Dendritic cell treated with granulocyte-macrophage colony-stimulating factor and Interleukin-4, amounts not matched to agents 40 ng/mL and 50 ng/mL, for 4 days (primary cell): Measurements from ENCODE around the gene SCAND1.
A peak's percentile ranks its signal among the peaks of the same experiment; 100 is the strongest.
"Not testable (repeated sequence)": the region's sequence is repeated elsewhere in the genome, so short reads cannot be mapped to it uniquely, and the experiment has no call there.

Source experiments
- H3K27ac Mint-ChIP-seq: one replicate; pipeline ENCODE4 v1.8.0; 2022; ENCODE audit warnings: mild to moderate bottlenecking, mixed read lengths
- H3K27me3 Mint-ChIP-seq: one replicate; pipeline ENCODE4 v1.8.0; 2022; ENCODE audit warnings: mild to moderate bottlenecking, mixed read lengths
- H3K36me3 Mint-ChIP-seq: one replicate; pipeline ENCODE4 v1.8.0; 2022; ENCODE audit warnings: low read depth, mixed read lengths
- H3K4me1 Mint-ChIP-seq: one replicate; pipeline ENCODE4 v1.8.0; 2022; ENCODE audit warnings: low read depth, mixed read lengths
- H3K4me3 Mint-ChIP-seq: one replicate; pipeline ENCODE4 v1.8.0; 2022; ENCODE audit warnings: mild to moderate bottlenecking, moderate library complexity, mixed read lengths
- H3K9me3 Mint-ChIP-seq: one replicate; pipeline ENCODE4 v1.8.0; 2022; ENCODE audit warnings: mixed read lengths
- intact Hi-C: fragments of 100-400 bp; cut with micrococcal nuclease; formaldehyde crosslinking; loops from one replicate; pipeline ENCODE4 v1.15.0; 2022

The SCAND1 gene

DNA sequence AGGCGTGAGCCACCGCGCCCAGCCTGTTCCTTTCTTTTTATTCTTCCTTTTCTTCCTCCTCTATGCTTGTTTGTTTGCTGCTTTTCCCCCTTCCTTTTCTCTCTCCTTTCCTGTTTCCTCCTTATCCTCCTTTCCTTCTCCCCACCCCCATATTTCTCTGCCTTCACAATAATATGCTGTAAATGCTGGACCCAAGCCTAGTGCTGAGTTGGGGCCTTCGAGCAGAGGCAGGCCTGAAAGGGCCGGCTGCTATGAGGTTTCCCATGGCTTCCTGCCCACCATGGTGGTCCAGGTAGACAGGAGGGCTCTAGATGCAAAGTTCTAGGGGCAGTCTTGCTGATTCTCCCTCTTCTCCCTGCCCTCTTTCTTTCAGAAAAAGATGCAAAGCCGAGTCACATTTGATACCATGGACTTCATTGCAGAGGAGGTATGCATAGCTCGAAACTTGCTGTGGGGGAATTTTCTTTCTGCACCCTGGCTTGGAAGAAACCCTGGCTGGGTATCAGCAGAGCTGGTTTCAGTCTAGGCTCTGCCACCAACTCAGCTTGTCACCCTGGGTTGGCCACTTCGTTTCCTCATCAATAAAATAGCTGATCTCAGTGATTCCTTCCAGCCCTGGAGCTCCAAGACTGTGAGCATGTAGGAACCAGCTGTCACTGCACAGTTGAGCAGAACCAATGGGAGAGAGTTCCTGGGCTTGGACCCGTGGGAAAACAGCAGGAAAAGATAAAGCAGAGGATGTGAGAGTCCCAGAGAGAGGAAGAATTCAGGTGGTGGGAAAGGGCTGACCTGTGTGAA lies 21.5 kb upstream of the SCAND1 start:
- no peaks in the 10 kb centered on the region for H3K9me3 Mint-ChIP-seq
- H3K27me3 Mint-ChIP-seq = no peaks in the 10 kb centered on the region
- peaks cover 26% of the 10 kb centered on the region for H3K4me1 Mint-ChIP-seq
- H3K4me3 Mint-ChIP-seq = no peak overlapping the region
- no peak overlapping the region for H3K27ac Mint-ChIP-seq
- intact Hi-C loops = no loop called here
- no peaks in the 10 kb centered on the region for H3K36me3 Mint-ChIP-seq

DNA sequence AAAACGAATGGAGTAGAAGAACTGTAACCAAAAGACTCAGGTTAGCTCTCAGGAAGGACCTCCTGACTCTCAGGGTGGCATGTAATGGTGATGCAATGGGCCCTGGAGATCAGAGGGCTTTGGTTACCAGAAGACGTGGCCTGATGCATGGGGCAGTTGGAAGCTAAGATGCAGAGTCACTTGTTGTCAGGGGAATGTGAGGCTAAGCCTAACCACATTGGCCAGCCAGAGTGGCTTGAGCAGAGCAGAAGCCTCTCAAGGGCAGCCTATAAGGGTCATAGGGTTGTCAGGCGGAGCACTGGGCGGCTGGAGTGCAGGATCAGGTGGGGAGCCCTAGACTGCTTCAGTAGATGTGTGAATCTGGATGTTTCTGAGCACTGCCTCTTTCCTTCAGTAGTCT lies 20.0 kb upstream of the SCAND1 start:
- H3K36me3 Mint-ChIP-seq = no peaks in the 10 kb centered on the region
- peaks cover 1% of the 10 kb centered on the region for H3K27me3 Mint-ChIP-seq
- H3K4me1 Mint-ChIP-seq = peaks cover 19% of the 10 kb centered on the region
- no peak overlapping the region for H3K27ac Mint-ChIP-seq
- intact Hi-C loops = no loop called here
- H3K4me3 Mint-ChIP-seq = no peak overlapping the region
- no peaks in the 10 kb centered on the region for H3K9me3 Mint-ChIP-seq

DNA sequence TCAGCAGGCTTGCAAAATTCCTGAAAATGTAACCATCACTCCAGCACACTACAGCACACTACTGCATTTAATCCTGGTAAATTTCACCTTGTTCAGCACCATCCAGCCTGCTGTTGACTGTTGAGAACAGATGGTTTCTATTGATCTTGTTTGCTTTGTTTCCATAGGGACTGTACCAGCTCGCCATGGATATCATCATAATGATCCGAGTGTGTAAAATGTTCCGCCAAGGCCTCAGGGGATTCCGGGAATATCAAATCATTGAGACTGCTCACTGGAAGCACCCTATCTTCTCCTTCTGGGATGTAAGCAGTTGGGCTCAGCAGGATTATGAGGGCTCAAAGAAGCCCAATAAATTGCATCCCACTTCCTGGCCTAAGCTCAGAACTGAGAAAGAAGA lies 18.2 kb upstream of the SCAND1 start:
- Mint-ChIP-seq H3K9me3 (no peaks in the 10 kb centered on the region), H3K4me1 (peaks cover 7% of the 10 kb centered on the region), H3K27ac (no peak overlapping the region), H3K36me3 (no peaks in the 10 kb centered on the region), H3K27me3 (peaks cover 1% of the 10 kb centered on the region), H3K4me3 (no peak overlapping the region)
- intact Hi-C loops = no loop called here

DNA sequence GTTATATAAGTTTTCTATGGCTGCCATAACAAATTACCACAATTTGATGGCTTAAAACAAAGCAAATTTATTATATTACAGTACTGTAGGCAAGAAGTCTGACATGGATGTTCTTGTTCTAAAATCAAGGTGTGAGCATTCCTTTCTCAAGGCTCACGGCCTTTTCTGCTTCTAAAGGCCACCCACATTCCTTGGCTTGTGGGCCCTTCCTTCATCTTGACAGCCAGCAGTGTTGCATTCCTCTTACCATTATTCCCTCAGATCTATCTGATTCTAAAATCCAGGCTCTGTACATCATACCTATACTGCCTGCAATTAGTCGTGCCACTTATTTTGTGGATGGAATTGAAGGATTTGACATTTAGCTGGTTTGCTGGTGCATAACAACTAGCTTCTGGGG lies 17.7 kb upstream of the SCAND1 start:
- Mint-ChIP-seq H3K9me3 (no peaks in the 10 kb centered on the region), H3K27ac (no peak overlapping the region), H3K4me3 (no peak overlapping the region), H3K27me3 (peaks cover 1% of the 10 kb centered on the region), H3K36me3 (no peaks in the 10 kb centered on the region), H3K4me1 (peaks cover 7% of the 10 kb centered on the region)
- intact Hi-C loops = no loop called here

DNA sequence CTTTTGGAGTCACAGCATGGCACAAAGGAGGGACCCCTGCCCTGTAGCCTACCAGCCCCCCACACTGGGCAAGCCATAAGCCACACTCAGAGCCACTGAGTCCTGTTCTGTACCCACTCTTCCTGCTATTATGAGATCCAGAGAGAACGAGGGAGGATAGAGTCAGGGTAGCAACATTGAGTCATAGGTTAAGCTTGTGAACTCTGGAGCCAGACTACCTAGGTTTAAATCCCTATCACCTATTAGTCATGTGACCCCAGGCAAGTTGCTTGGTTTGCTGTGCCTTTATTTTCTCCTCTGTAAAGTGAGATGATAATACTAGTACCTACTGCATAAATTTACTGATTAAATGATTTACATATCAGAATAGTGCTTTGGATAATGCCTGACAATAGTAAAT lies 14.6 kb upstream of the SCAND1 start:
- Mint-ChIP-seq H3K36me3 (no peaks in the 10 kb centered on the region), H3K27ac (no peak overlapping the region), H3K4me3 (no peak overlapping the region), H3K27me3 (peaks cover 1% of the 10 kb centered on the region), H3K4me1 (no peaks in the 10 kb centered on the region), H3K9me3 (no peaks in the 10 kb centered on the region)
- intact Hi-C loops = no loop called here

DNA sequence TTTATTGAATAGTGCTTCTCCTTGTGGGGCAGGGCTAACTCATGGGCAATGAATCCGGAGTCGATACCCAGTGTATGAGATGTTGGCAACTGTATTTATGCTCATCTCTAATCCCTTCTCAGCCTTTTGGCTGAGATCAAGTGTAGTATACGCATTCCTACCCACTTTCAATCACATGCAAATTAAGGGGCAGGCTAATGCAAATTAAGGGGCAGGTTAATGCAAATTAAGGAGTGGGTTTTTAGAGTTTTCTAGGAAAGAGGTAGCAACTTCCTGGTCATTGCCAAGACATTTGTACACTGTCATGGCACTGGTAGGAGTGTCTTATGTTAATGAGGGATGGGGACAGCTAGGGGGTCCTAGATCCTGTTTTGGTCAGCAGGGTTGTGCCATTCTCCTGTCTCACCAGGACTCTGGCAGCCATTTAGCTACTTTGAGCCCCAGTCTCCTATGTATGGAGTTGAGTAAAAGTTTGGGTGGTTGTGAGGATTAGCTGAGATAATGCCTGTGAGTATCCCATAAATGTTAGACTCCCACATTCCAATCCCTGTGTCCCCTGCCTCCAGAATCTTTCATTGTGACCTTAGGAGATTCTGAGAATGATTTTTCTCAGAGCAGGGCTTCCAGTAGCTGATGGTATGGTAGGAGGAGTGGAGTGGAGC lies 13.8 kb upstream of the SCAND1 start, which contains the start of gene CNBD2:
TSS of gene CNBD2 (plus strand) at position 612 of the 662 bp plus-strand sequence. CDS start 173 bp downstream, outside the sequence.
- intact Hi-C loops = no loop called here
- H3K36me3 Mint-ChIP-seq = no peaks in the 10 kb centered on the region
- H3K4me3 Mint-ChIP-seq = no peak within 1 kb of the TSS
- no peaks in the 10 kb centered on the region for H3K9me3 Mint-ChIP-seq
- H3K27ac Mint-ChIP-seq = no peak within 1 kb of the TSS
- H3K4me1 Mint-ChIP-seq = no peaks in the 10 kb centered on the region
- peaks cover 1% of the 10 kb centered on the region for H3K27me3 Mint-ChIP-seq

DNA sequence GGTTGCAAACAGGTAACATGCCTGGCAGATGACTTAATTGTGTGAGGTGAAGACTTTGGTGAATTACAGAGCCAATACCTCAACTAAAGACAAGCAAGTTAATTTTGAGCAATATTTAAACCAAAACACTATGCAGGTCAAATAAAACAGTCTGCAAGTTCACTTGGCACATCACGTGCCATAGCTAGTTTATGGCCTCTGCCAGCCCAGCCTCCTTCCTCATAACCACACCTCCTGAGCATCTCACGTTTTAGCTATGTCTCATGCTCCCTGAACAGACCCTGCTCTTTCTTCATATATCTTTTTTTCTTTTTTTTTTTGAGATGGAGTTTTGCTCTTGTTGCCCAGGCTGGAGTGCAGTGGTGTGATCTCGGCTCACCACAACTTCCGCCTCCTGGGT lies 9.6 kb upstream of the SCAND1 start:
- H3K9me3 Mint-ChIP-seq = no peaks in the 10 kb centered on the region
- no peak overlapping the region for H3K27ac Mint-ChIP-seq
- no peak overlapping the region for H3K4me3 Mint-ChIP-seq
- intact Hi-C loops = no loop called here
- H3K4me1 Mint-ChIP-seq = no peaks in the 10 kb centered on the region
- H3K36me3 Mint-ChIP-seq = no peaks in the 10 kb centered on the region
- peaks cover 12% of the 10 kb centered on the region for H3K27me3 Mint-ChIP-seq

DNA sequence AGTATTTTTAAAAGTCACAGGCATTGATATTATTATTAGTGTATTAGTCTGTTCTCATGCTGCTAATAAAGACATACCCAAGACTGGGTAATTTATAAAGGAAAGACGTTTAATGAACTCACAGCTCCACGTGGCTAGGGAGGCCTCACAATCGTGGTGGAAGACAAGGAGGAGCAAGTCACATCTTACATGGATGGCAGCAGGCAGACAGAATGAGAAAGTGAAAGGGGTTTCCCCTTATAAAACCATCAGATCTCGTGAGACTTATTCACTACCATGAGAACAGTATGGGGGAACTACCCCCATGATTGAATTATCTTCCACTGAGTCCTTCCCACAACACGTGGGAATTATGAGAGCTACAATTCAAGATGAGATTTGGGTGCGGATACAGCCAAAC lies 5.0 kb upstream of the SCAND1 start:
- H3K9me3 Mint-ChIP-seq, H3K36me3 Mint-ChIP-seq, intact Hi-C loops, H3K4me1 Mint-ChIP-seq, H3K27ac Mint-ChIP-seq, H3K4me3 Mint-ChIP-seq: not testable (repeated sequence)
- peaks cover 12% of the 10 kb centered on the region for H3K27me3 Mint-ChIP-seq

DNA sequence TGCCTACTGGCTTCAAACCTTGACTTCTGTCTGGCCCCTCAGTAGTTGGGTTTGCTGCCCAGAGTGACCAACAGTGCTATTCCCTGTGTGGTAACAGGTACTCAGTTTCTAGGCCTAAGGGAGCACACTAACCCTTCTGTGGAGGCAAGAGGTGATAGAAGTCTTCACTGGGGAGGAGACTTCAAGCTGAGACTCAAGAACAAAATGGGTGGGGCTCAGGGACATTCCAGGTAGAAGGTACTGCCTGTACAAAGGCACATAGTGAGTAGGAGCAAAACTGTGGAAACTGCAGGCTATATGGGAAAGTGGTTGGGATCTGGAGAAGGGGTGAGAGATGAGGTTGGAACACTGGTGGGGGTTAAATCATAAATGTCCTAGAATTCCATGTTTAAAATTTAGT lies 2.3 kb upstream of the SCAND1 start:
- H3K27me3 Mint-ChIP-seq = peaks cover 8% of the 10 kb centered on the region

DNA sequence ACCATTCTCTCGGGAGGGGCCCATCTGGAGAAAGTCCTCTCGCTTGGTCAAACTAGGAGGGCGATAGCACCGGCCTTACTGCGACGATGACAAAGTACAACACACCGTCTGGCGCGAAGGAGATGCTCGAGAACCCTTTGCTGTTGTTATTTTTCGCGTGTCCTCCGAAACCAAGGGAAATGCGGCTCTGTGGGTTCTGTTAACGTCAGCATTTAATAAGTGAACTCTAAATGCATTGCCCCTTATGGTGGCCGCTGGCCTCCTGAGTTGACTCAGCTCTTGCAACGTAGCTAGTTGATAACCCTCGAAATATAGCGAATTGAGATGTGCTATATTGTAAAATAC lies 577 bp upstream of the SCAND1 start:
- Mint-ChIP-seq H3K27ac (peak overlapping the region; percentile 97), H3K4me3 (peak overlapping the region; percentile 99), H3K36me3 (peaks cover 30% of the 10 kb centered on the region), H3K27me3 (no peaks in the 10 kb centered on the region), H3K4me1 (peaks cover 8% of the 10 kb centered on the region), H3K9me3 (no peaks in the 10 kb centered on the region)
- intact Hi-C loops = no loop called here

More for the DNA sequence above, 2.3 kb upstream of the SCAND1 start:
- H3K27ac Mint-ChIP-seq = no peak overlapping the region
- H3K4me1 Mint-ChIP-seq = peaks cover 8% of the 10 kb centered on the region
- intact Hi-C loops = no loop called here
- no peak overlapping the region for H3K4me3 Mint-ChIP-seq
- peaks cover 26% of the 10 kb centered on the region for H3K36me3 Mint-ChIP-seq
- H3K9me3 Mint-ChIP-seq = no peaks in the 10 kb centered on the region

DNA sequence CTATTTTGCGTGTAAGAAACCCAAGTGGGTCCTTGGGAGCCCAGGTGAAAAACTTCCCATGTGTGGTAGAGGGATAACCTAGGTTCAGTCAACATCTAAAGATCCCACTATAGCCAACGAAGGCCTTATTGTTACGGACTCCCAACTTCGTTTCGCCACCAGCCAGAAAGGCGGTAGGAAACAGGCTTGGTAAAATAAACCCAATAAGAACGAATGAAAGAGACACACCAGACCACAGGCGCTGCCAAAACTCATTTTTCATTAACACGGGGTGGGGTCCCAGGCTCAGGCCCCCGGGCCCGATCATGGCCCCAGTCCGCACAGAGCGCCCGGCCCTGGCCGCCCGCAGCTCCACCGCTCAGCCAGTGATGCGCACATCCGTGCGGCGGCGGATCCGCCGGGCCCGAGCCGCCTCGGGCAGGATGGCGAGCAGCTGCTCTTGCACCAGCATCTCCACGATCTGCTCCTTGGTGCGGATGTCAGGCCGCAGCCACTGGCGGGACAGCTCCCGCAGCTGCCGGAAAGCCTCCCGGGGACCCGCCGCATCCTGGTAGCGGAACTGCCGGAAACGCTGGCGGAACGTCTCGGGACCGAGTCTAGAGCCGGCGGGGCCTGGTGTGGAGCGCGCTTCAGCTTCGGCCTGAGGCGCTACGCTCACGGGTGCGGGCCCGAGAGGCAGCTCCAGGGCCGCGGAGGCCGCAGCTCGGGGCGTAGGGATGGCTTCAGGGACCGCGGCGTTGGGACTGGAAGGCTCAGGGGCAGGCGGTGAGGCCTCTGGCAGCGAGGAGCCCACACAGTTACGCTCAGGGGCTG lies 709 bp downstream of the SCAND1 start:
- Mint-ChIP-seq H3K27ac (peak overlapping the region; percentile 97), H3K4me3 (peak overlapping the region; percentile 99), H3K36me3 (peaks cover 36% of the 10 kb centered on the region), H3K4me1 (peaks cover 8% of the 10 kb centered on the region), H3K27me3 (no peaks in the 10 kb centered on the region), H3K9me3 (no peaks in the 10 kb centered on the region)
- intact Hi-C loops = no loop called here

DNA sequence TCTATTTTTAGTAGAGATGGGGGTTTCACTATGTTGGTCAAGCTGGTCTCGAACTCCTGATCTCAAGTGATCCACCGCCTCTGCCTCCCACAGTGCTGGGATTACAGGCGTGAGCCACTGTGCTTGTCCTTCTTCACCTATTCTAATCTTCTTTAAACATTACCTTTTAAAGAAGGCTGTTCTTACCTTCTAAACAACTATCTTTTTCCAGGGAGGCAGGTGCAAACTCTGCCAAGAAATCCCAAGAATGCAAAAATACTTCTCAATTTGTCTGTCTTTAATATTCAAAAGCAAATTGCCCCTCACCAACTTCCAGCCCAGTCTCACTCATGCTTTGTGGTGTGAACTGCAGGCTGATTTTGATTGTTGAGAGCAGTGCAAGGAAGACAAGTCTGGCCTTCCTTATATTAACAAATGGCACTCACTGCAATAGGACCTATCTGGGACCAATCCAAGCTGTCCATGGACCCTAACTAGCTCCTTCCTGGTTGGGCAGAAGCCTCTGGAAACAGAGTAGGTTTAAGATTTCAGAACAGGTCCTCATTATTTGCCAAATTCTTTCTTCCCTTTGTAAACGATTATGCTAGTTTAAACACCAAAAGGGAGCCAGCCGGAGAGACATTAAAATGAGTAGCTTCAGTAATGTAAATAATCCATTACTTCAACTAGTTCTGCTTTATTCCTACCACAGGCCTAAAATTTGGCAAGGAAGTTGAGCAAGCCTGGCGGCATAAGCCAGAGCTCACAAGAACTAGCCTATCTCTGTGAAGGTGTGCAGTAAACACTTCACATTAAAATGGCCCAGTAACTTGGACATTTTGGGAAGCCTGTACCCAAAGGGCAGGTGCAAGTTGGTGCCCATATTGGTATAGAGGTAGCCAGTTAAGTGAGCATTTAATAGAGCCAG lies 1.6 kb downstream of the SCAND1 start:
- H3K27ac Mint-ChIP-seq = peak overlapping the region; percentile 97
- no peaks in the 10 kb centered on the region for H3K9me3 Mint-ChIP-seq

DNA sequence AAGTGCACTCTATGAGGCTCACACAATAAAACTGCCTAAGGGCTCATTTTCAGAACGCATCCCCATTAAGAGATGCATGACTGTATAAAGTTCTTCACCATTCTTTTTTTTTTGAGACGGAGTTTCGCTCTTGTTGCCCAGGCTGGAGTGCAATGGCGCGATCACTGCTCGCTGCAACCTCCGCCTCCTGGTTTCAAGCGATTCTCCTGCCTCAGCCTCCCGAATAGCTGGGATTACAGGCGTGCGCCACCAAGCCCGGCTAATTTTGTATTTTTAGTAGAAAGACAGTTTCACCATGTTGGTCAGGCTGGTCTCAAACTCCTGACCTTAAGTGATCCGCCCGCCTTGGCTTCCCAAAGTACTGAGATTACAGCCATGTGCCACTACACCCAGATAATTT lies 2.2 kb downstream of the SCAND1 start:
- intact Hi-C loops = not testable (repeated sequence)

More for the DNA sequence above, 1.6 kb downstream of the SCAND1 start:
- H3K4me3 Mint-ChIP-seq = peak overlapping the region; percentile 99
- intact Hi-C loops = no loop called here
- H3K36me3 Mint-ChIP-seq = peaks cover 42% of the 10 kb centered on the region
- H3K27me3 Mint-ChIP-seq = no peaks in the 10 kb centered on the region
- peaks cover 8% of the 10 kb centered on the region for H3K4me1 Mint-ChIP-seq

More for the DNA sequence above, 2.2 kb downstream of the SCAND1 start:
- H3K36me3 Mint-ChIP-seq = peaks cover 49% of the 10 kb centered on the region
- H3K9me3 Mint-ChIP-seq, H3K27ac Mint-ChIP-seq, H3K27me3 Mint-ChIP-seq, H3K4me3 Mint-ChIP-seq, H3K4me1 Mint-ChIP-seq: not testable (repeated sequence)
